GM19395 (cell line): ENCODE results near the gene FOXP1.

Experiments
- ATAC-seq: cut with Tn5 transposase; IDR thresholded peaks from one replicate; pipeline ENCODE4 v1.9.1; 2021; ENCODE audit warnings: mild to moderate bottlenecking, moderate library complexity; ENCODE audit not compliant: unreplicated experiment

The FOXP1 gene

DNA sequence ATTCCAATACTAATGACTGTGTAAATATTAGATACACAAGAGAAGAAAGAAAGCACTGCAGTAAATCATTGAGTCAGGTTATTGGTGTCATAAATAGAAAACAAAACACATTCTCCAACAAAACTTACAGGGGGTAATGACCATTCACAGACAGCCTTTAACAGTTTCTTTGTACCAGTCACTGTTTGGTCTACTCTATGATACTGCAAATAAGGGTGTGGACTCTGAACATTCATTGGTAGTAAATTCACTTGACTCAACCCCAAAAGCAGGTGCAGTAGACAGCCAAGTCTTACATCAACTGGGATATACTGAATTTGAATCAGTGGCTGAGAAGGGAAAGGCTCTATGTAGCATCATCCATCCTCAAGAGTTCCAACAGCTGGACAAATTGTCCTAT is 463.5 kb downstream of the FOXP1 start:
- no peak for ATAC-seq

DNA sequence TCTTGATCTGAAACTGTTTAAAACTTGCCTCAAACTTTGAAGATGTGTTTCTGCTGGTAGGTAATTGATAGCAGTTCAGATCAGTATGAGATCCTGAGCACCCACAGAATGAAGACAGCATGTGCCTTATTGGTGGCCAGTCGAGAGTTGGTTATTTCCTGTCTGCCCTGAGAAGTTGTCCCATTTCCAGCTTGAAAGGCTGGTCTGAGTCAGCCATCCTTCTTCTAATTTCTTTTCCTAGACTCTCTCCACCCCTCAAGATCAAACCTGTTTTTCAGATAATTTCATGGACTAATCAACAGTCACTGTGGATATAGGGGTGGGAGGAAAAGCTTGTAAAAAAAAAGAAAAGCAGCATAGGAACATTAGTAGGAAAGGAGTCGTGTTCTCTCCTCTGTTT is 464.4 kb downstream of the FOXP1 start:
- ATAC-seq = no peak

DNA sequence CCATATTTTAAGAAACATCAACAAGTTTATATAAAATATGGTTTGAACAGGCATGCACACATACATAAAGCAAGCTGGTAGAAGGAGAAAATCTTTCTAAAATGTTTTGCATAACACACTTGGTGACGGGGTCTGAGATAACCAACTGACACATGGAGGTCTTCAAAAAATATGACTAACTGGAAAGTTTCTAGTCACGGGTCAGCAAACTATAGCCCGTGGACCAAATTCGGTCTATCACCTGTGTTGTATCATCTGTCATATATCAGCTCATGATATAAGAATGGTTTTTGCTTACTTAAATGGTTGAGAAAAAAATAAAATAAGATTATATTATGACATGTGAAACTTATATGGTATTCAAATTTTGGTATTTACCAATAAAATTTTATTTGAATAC is 465.1 kb downstream of the FOXP1 start:
- no peak for ATAC-seq

DNA sequence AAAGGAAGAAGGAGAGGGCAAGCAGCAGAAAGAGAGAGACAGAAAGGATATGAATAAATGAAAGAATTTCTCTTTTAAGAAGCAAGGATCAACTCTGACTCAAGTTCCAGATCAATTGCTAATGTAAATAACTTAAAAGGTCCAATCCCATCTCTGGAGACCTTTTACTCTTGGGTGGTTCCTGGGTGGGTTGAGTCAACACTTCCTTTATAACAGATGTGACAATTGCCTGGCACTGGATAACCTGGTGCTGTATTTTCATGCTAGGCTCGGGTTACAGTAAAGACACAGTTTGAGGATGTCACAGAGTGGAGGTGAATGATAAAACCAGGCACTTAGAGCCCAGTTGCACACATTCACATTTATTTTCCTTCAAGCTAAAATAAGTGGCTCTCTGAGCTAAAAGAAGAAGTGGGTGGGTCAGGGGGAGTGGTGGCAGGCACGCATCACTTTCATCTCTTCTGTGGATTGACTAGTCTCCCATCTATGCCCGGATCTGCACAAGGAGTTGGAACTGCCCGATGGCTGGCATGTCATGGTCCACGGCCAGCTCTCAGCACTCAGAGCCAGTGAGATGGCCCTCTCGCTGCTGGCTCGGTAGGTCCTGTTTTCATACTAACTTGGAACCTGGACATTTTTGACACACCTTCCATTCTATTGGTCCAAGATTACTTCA is 465.8 kb downstream of the FOXP1 start:
- no peak for ATAC-seq

DNA sequence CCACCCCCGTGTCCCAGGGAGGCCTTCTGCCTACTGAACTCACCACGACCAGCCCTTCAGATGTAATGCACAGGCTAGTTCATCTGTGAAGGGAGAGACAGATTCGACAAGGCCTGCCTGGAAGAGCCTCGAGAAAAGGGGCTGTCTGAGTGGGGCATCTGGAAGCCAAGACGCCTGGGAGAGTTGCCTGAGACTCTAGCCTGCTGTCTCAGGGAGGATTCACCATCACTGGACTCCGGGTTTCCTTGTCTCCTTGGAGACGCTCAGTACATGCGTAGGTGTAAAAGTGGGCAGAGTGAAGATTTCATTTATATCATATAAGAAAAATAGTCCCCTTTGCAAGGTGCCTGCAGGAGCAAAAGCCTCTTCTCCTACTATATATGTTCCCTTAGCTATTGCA is 468.9 kb downstream of the FOXP1 start:
- no peak for ATAC-seq

DNA sequence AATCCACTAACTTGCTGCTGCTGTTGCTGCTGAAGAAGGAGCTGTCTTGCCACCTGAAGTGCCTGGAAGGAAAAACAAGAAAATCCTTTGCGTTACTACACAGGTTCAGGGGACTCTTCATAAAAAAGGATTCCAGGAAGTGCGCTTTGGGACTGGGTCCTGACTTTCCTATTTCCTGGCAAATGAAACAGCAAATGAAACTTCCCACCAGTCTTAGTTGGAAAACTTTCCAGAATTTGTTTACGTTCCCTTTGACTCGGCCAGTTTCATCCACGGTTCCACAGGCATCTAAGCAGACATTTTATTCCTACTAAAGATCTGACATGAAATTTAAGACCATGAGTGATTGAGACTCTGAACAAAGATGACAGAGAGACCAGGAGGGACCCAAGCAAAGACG is 471.0 kb downstream of the FOXP1 start:
- ATAC-seq = no peak

DNA sequence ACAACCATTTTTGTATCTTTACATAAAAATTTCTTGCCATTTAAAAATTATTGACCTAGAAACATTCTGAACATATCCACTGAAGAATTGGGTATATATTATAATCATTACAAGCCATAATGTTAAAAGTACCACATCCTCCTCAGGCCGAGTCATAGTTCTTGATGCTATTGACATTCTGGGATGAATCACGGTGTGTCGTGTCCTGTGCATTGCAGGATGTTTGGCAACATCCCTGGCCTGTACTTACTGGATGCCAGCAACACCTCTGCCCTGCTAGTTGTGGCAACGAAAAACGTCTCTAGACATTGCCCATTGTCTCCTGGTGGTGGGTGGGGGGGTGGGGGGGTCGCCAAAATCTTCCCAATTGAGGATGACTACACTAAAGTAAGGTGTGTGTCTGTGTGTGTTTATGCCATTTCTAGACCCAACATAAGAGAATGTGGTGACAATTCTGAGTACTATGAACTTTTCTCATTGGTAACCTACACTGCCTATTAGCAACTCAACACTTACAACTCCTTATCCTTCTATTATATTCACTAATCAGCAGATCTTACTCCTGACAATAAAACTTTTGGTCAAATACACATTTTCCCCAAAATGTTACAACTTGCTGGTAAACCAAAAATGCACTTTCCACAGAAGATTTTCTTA is 471.6 kb downstream of the FOXP1 start:
- no peak for ATAC-seq

DNA sequence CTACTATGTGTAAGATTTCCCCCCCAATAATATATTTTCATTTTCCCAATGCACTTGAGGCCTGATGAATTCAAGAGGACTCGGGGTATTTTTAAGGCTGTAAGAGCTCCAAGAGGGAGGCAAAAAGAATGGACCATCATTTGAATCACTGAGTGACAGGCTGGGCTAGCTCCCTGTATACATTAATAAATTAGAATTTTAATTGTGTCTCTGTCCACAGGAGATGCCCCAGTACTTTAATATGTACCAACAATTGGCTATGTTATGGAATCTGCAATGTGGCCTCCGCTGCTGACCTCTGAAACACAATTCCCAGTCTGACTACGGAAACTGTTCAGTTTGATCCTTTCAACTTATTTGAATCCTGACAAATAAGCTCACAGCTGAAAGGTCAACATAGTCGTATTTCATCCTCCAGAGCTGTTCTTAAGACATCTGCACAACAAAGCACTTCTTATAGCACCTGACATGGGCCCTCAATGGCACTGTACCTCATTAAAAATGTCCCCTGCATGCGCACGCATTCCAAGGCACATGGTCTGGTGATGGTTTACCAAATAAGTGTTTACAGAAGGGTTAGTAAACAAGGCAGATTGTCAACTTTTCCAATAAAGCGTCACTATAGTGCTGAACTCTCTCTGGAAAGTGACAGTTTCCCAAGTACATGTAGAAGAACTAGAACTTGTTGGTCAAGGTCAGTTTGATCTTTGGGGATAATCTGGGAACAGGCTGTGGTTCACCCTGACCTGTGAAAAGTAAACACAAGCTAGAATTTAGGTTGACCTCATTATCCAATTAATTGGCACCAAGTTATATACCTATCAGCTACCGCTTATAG is 472.9 kb downstream of the FOXP1 start:
- no peak for ATAC-seq

DNA sequence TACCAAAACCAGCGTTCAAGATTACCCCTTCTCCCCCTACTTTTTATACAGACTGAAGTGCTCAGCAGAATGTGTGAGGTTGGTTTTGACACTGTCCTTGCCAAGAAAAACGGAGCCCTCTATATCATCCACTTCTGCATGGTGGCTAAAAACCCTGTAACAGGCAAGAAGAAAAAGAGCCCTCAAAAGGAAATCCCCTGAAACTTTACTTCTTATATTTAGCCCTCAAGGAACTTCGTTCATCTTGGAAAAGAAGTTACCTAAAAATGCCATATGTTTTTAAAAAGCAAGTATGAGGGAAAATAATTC is 473.6 kb downstream of the FOXP1 start:
- ATAC-seq = no peak

DNA sequence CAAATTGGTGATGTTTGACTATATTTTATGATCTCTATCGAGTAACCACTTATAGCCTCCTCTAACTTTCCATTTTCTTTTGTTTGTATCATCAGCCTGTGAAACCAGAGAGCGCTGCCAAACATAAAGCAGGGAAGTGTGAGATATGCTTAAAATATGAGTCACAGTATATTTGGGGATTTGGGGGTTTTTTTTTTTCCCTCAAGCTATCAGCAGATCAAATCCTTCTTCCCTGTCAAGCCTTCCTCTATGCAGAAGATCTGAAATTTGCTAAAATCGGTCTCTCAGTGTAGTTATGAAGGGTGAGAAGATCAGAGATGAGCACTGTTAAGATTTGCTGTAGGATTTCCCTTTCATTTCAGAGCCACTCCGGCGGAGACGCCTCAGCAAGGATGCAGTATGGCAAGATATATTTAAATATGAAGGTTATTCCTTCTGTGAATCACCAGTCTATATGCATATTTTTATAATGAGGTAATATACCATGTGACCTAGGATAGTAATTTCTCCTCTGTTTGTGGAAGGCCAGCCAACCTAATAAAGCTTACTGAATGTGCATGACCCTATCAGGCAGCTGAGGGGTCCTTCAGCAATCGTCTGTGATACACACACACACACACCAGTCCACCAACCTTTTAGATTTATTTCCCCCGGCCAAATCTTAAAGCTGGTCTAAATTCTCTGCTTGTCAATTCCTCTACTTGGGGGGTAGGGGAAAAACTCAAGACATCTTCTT is 474.1 kb downstream of the FOXP1 start:
- ATAC-seq = no peak

DNA sequence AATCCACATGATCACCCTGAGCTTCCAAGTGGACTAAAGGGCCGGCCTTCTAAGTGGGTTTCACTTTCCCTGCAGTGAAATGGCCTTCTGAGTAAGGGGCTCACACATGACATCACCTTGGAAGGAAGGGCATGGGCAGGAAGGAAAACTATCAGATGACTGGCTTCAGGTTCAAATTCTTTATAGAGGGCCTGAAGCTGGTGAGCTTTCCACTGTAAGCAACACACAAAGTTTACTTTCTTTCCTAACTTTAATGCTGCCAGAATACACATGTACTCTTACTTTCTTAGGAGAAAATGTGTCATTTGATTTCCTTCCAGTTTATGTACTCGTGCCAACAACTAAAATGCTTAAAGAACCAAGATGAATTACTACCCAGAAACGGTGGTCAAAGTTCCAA is 475.6 kb downstream of the FOXP1 start:
- ATAC-seq = no peak

DNA sequence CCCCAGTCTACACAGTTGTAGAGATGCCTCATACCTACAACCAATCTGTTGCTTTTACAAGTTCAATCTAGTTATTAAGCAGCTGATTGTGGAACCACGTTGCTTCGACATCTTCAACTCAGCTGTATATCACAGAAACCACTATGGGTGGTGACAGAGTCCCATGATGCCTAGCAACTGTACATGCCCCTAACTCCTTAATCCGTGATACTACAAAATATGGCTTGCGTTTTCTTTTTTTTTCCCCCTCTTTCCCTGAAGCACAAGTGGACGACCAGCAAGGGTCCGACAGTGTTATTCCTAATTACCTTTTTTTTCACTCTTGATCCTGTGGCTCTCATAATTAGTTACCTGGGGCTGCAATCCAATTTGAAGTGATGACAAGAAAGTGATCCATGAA is 478.6 kb downstream of the FOXP1 start:
- no peak for ATAC-seq

DNA sequence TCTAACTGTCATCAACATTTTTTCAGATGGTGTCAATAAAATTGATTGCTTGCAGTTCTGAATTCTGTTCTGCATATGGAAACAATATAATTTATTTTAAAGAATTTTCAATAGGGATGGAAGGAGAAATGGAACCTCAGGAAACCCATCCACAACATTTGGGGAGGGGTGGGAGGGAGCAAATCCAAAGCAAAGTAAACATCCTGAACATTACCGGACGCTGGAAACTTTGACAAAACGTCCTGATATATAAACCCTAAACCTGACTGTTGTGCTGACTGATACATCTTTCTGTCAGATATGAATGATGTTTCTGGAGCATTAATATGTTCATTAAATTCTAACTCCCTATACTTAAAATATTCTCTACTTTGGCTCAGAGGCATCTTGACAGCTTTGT is 479.0 kb downstream of the FOXP1 start:
- no peak for ATAC-seq

DNA sequence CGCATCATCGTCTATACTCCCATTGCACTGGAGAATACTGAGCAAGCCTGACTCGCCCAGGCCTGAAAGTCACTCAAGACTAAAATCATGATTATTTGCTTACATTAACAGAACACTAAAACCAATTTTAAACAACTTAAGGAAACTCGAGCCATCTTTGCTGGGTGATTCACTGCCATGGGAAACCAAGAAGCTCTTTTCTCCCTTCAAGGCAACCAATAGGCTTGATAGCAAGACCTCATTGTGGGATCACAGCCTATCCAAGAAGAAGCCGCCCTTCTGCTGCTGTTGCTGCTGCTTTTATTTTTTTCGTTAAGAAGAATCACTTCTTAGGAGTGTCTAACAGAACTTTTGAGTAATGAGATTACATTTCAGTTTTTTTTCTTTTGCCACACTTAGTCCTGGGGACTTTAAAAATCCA is 479.4 kb downstream of the FOXP1 start:
- ATAC-seq = no peak

DNA sequence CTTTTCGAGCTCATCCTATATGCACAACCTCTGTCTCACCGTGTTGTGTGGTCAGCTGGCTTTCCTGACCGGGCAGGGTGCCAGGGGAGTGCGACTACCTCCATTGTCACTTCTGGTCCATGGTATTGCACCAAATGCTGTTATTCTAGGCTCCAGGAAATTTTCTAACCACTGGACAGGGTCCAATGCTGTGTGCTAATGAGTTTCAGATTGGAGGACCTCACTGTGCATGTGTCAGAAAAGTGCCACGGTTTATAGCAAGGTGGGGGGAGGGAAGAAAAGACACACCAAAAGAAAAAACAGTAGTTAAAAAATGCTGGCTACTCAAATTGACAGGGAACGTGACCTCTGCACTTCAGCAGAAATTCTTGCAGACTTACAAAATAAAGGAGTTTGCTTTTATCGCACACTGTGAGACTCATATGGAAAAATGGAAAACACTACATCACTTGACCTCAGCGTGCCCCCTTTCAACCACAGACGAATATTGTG is 480.1 kb downstream of the FOXP1 start:
- ATAC-seq = no peak

DNA sequence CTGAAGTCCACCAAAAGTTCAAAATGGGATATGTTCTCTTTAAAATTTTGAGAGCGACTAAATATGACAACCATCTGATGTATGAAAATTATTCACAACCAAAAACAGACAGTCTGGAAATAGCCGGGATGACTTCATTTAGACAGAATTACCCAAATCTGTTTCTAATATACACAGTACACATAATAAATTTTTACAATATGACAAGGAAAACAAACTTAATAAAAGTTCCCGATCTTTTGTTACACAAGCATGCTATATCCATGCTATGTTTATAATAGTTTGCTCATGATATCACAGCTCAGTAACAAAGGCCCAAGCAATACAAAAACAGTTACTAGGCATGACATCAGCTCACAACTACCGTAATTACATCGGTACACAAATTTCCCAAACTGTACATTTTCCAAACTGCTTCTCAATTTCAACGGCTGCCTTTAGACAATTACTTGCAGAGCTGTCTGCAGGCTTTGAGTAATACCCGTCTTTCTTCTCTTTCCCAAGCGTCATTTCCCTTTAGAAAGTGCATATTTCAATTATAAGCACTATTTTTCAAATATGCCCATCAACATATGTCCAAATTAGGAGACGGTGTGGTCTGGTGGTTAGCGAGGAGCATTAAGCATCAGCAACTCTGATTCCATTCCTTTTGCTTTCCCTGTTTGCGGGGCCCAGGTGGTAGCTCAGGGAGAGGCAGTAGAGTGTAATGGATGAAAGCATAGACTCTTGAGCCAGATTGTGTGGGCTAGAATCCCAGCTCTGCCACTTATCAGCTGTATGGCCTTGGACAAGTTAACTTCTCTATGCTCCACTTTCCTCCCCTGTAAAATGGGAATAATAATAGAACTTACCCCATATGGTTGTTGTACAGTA is 481.2 kb downstream of the FOXP1 start:
- no peak for ATAC-seq

DNA sequence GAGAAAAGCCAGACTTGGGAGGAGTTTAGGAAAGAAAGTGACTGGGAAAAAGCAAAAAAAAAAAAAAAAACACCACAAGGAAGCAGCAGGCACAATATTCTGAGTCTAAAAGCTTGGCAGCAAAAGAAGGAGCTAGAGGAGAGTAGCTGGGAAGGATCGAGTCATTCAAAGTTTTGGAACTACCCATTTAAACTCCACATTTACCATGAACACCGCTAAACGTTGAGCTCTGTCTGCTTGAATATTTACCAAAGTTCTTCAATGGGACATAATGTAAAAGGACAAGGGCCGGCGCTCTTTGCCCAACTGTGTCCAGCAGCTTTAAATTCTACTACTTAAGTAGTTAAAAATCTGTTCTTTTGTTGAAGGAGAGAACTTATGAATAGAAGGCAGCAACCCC is 481.9 kb downstream of the FOXP1 start:
- no peak for ATAC-seq

DNA sequence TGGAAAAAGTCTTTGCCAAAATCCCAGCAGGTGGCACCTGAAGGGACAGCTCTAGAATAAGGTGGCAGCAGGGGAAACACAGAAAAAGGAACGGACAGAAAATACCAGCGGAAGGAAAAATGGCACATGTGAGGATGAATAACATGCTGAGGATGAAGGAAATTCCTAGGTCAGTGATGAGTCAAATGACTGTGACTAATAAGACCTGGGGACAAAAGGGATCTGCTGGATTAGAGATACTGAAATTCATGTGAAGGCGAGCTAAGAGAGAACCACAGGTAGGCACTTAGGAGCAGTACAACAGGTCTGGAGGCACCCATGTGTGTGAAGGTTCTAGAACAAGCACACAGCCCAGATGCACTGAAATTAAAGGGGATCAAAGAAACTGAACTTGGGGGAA is 482.5 kb downstream of the FOXP1 start:
- ATAC-seq = no peak

DNA sequence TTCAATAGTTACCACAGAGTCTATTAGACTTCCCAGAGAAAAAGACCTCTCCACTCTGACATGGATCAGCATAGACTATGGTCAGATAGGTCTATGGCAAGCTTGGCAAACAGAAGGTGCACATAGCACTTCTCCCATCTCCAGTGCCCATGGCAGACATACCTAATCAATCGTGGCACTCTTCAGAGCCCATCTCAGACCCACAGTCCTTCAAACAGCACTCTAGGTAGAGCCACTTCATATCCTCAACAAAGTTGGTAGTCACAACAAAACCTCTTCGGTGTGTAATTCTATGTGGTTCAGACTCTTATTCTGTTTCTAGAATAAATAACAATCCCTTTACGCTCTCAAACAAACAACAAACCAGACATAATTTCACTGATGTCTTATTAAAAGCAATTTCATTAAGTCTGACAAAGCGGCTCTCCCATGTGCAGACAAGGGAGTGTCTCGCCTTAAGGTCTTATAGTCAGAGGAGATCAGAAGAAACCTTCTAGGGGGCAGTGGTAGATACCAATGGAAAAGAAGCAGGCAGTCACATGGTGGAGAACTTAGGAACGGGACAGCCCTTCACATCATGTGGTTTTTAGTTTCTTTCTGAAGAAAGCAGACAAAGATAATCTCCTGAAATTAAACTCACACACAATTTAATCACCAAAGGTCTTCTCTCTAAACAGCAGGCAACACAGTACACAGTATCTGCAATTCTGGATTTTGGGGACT is 483.4 kb downstream of the FOXP1 start:
- no peak for ATAC-seq

DNA sequence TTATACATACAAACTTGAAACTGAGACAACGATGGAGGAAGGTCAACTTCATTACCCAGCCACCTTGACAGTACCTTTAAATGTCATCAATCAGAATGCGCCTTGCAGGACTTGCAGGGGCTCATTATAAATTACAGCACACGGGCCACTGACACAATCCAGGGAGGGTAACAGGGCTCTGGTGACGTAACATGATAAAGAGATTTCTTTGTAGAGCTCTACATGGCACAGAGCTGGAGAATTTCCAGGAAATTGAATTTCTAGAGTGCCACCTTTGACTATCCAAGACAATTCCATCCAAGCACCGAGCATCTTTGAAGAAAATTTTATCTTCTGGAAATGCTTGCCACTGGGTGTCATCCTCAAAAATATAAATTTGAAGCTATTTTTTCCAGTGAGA is 486.0 kb downstream of the FOXP1 start:
- no peak for ATAC-seq
